Caco-2 (cell line): ENCODE measurements around the gene CCT4. TPM values are rescaled to one million over a fixed set of nuclear protein-coding genes. Genes with fewer than 3 reads are reported as not detected.
"Not testable (repeated sequence)": the region's sequence is repeated elsewhere in the genome, so short reads cannot be mapped to it uniquely, and the experiment has no call there.

Experiments used
- BruUV-seq: library from RNA; stranded (reverse); fragments of 400-500 nt; replicated peaks from 2 replicates; lab custom pipeline; 2021; lab: Mats Ljungman, UMichigan
- CTCF ChIA-PET: fragments of 300-600 bp; sonication (Branson Sonifier 250); formaldehyde crosslinking; loops from one replicate; lab custom pipeline; 2022; ENCODE audit warnings: antibody characterized with exemption; lab: Charles Lee
- POLR2A ChIA-PET: fragments of 300-600 bp; sonication (Branson Sonifier 250); formaldehyde crosslinking; loops from one replicate; lab custom pipeline; 2022; ENCODE audit warnings: antibody characterized with exemption; lab: Charles Lee
- DNase-seq, 2 experiments: peaks; one replicate each; pipeline versions ENCODE4 v3.0.0 to v3.0.0-alpha.2; 2020 to 2022
- H3K27me3 ChIP-seq: replicated peaks from 2 replicates; pipeline ENCODE4 v1.6.0; 2011; ENCODE audit warnings: low read length; ENCODE audit not compliant: control insufficient read depth, insufficient read depth
- H3K36me3 ChIP-seq: 2 replicates; pipeline ENCODE4 v1.5.1; 2011; ENCODE audit warnings: low read length; ENCODE audit not compliant: control insufficient read depth, insufficient read depth
- H3K4me1 ChIP-seq: fragments of 250-450 bp; sonication (Bioruptor Pico); 2 replicates; pipeline ENCODE4 v1.5.1; 2020; ENCODE audit warnings: mild to moderate bottlenecking
- H3K4me3 ChIP-seq: 2 replicates; pipeline ENCODE4 v1.5.1; 2011; ENCODE audit warnings: low read depth, mild to moderate bottlenecking, control low read depth, low read length
- H3K9me3 ChIP-seq: fragments of 250-450 bp; sonication (Bioruptor Pico); 2 replicates; pipeline ENCODE4 v1.5.1; 2020; ENCODE audit warnings: mild to moderate bottlenecking, moderate library complexity
- H3K27ac Mint-ChIP-seq: one replicate; pipeline ENCODE4 v1.8.0; 2022; ENCODE audit warnings: mixed read lengths; ENCODE audit not compliant: unreplicated experiment
- H3K27me3 Mint-ChIP-seq: one replicate; pipeline ENCODE4 v1.8.0; 2022; ENCODE audit warnings: mixed read lengths; ENCODE audit not compliant: insufficient read depth, unreplicated experiment
- H3K36me3 Mint-ChIP-seq: one replicate; pipeline ENCODE4 v1.8.0; 2022; ENCODE audit warnings: mild to moderate bottlenecking, mixed read lengths; ENCODE audit not compliant: insufficient read depth, unreplicated experiment
- H3K4me1 Mint-ChIP-seq: one replicate; pipeline ENCODE4 v1.8.0; 2022; ENCODE audit warnings: low read depth, mixed read lengths; ENCODE audit not compliant: unreplicated experiment
- H3K4me3 Mint-ChIP-seq: one replicate; pipeline ENCODE4 v1.8.0; 2022; ENCODE audit warnings: mild to moderate bottlenecking, moderate library complexity, mixed read lengths; ENCODE audit not compliant: unreplicated experiment
- H3K9me3 Mint-ChIP-seq: one replicate; pipeline ENCODE4 v1.8.0; 2022; ENCODE audit warnings: mixed read lengths; ENCODE audit not compliant: unreplicated experiment
- CTCF ChIP-seq, 2 experiments: fragments of 200-600 bp in 1 of 2; IDR thresholded peaks; 1 replicate in 1 of 2; 2 replicates in 1 of 2; pipeline versions ENCODE4 v1.5.1 to v1.8.0; 2011 to 2022; ENCODE audit warnings: antibody characterized with exemption in 1 of 2, control low read depth in 1 of 2, inconsistent platforms in 1 of 2, low read depth in 1 of 2, low read length in 1 of 2, mild to moderate bottlenecking in 1 of 2, moderate library complexity in 1 of 2; ENCODE audit not compliant: insufficient read depth in 1 of 2, severe bottlenecking in 1 of 2, unreplicated experiment in 1 of 2
- intact Hi-C: fragments of 100-400 bp; cut with micrococcal nuclease; formaldehyde crosslinking; loops from one replicate; pipeline ENCODE4 v1.10.0; 2022; ENCODE audit not compliant: unreplicated experiment
- total RNA-seq: library from RNA; stranded (reverse); gene quantifications from 2 replicates; pipeline ENCODE4 v1.2.3, GENCODE V29; 2022

Gene CCT4
- total RNA-seq, 1 experiment from 2014 or later = 307 TPM

- no peak for TF ChIP-seq CTCF (IDR thresholded peaks at IDR 0.05; ENCODE audit: insufficient read depth in 1 of 2, low read depth in 1 of 2, low read length in 1 of 2, severe bottlenecking in 1 of 2, unreplicated experiment in 1 of 2)
- Mint-ChIP-seq H3K4me3 (no peak overlapping the region), H3K27me3 (no peaks in the 10 kb centered on the region), H3K36me3 (peaks cover 97% of the 10 kb centered on the region), H3K9me3 (no peaks in the 10 kb centered on the region), H3K27ac (no peak overlapping the region), H3K4me1 (no peaks in the 10 kb centered on the region)
- DNase-seq = no peak
- H3K9me3 ChIP-seq = no peaks in the 10 kb centered on the region
- POLR2A ChIA-PET = no interaction called here
- CTCF ChIA-PET = no interaction called here
- no peaks in the 10 kb centered on the region for H3K27me3 ChIP-seq
- H3K4me3 ChIP-seq = no peak overlapping the region
- H3K36me3 ChIP-seq = no peaks in the 10 kb centered on the region; the same call in 1 of the 2 replicates
- intact Hi-C loops = no loop called here
- BruUV-seq = no TSS peak
- H3K4me1 ChIP-seq = no peaks in the 10 kb centered on the region
Observed at GRCh38 chr2:61877571-61878245, 10.7 kb downstream of the CCT4 start.

DNA sequence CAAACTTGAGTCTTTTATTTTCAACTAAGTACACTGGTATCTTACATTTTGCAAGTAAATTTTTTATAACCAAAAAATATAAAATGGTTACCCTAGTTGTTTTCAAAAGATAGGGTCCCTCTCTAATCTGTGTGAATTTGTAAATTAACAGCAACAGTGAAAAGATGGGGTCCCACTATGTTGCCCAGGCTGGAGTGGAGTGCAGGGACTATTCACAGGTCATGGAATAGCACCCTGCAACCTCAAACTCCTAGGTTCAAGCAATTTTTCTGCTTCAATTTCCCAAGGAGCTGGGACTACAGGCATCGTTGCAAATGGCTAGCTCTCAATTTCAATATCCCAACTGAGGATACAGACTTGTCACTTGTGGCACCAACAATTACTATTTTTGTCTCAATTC lies 12.1 kb downstream of the CCT4 start:
- intact Hi-C loops = no loop called here
- Histone ChIP-seq H3K4me3 (no peak overlapping the region), H3K9me3 (no peaks in the 10 kb centered on the region), H3K27me3 (no peaks in the 10 kb centered on the region), H3K4me1 (no peaks in the 10 kb centered on the region), H3K36me3 (no peaks in the 10 kb centered on the region; the same call in 1 of the 2 replicates)
- ChIA-PET CTCF (no interaction called here), POLR2A (no interaction called here)
- H3K9me3 Mint-ChIP-seq = no peaks in the 10 kb centered on the region
- no peak for TF ChIP-seq CTCF (IDR thresholded peaks at IDR 0.05; ENCODE audit: insufficient read depth in 1 of 2, low read depth in 1 of 2, low read length in 1 of 2, severe bottlenecking in 1 of 2, unreplicated experiment in 1 of 2)
- BruUV-seq = no TSS peak
- H3K36me3 Mint-ChIP-seq = peaks cover 97% of the 10 kb centered on the region
- DNase-seq = no peak
- no peak overlapping the region for H3K4me3 Mint-ChIP-seq
- no peaks in the 10 kb centered on the region for H3K4me1 Mint-ChIP-seq
- H3K27ac Mint-ChIP-seq = no peak overlapping the region
- H3K27me3 Mint-ChIP-seq = no peaks in the 10 kb centered on the region

DNA sequence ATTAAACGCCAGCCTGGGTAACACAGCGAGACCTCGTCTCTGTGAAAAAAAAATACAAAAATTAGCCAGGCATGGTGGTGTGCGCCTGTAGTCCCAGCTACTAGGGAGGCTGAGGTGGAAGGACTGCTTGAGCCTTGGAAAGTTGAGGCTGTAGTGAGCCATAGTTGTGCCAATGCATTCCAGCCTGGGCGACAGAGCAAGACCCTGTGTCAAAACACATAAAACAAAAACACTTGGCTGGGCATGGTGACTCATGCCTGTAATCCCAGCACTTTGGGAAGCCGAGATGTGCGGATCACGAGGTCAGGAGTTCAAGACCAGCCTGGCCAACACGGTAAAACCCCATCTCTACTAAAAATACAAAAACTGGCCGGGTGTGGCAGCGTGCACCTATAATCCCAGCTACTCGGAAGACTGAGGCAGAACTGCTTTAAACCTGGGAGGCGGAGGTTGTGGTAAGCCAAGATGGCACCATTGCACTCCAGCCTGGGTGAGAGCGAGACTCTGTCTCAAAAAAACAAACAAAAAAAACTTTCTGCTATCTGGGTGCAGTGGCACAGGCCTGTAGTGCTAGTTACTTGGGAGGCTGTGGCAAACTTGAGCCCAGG lies 21.9 kb downstream of the CCT4 start:
- H3K9me3 Mint-ChIP-seq, H3K4me3 ChIP-seq: not testable (repeated sequence)
- H3K36me3 Mint-ChIP-seq = peaks cover 91% of the 10 kb centered on the region

More for the DNA sequence above, 21.9 kb downstream of the CCT4 start:
- intact Hi-C loops, H3K36me3 ChIP-seq, H3K9me3 ChIP-seq, H3K27me3 Mint-ChIP-seq, H3K4me3 Mint-ChIP-seq, H3K27me3 ChIP-seq, DNase-seq, H3K4me1 Mint-ChIP-seq, BruUV-seq, H3K4me1 ChIP-seq: not testable (repeated sequence)
- POLR2A ChIA-PET = interaction anchor here (1.3 kb wide), 1 partner anchor 12 kb away, joined by 9 read pairs; no protein-coding TSS in a partner anchor
- peak overlapping the region; percentile 61 for H3K27ac Mint-ChIP-seq
- CTCF ChIA-PET = interaction anchor here (0.7 kb wide), 1 partner anchor 764 kb away, joined by 3 read pairs; no protein-coding TSS in a partner anchor
